Ecto neural progenitor cell (in vitro differentiated cells): ENCODE results near the gene AP2A2.

Source experiments
- DNase-seq: peaks from one replicate; pipeline ENCODE4 v3.0.0-alpha.2; 2018; ENCODE audit warnings: low spot score

The AP2A2 gene

GRCh38 chr11:924406-925157, 1.1 kb upstream of the AP2A2 start:
- DNase-seq, result no peak

GRCh38 chr11:925158-925495, 543 bp upstream of the AP2A2 start:
- DNase-seq, result no peak

- no peak for DNase-seq
These were observed 759 bp downstream of the AP2A2 start for GRCh38 chr11:926341-926916.

GRCh38 chr11:927871-928270, 2.2 kb downstream of the AP2A2 start:
- DNase-seq, result no peak

DNA sequence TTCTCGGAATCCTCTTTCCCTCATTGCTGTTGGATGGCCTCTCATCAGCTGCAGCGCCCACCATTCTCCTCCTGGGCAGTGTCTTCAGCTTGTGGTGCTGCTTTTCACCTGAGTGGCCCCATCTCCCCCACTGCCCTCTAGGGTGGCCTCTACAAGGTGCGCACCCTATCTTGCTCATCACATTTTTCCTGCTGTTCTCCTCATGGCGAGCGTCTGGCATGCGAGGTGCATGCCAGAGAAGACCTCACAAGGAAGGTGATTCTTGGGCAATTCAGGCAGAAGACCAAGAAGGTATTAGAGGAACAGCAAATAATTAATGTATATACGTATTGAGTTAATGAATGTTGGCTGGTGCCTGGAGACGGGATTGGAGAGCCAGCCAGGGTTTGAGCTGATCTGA, 3.1 kb downstream of the AP2A2 start:
- no peak for DNase-seq

- DNase-seq, result no peak
These were observed 3.7 kb downstream of the AP2A2 start for GRCh38 chr11:929405-929804.

- no peak for DNase-seq
These were observed 5.7 kb downstream of the AP2A2 start for GRCh38 chr11:931385-931784.

- no peak for DNase-seq
These were observed 6.8 kb downstream of the AP2A2 start for GRCh38 chr11:932435-932834.

DNA sequence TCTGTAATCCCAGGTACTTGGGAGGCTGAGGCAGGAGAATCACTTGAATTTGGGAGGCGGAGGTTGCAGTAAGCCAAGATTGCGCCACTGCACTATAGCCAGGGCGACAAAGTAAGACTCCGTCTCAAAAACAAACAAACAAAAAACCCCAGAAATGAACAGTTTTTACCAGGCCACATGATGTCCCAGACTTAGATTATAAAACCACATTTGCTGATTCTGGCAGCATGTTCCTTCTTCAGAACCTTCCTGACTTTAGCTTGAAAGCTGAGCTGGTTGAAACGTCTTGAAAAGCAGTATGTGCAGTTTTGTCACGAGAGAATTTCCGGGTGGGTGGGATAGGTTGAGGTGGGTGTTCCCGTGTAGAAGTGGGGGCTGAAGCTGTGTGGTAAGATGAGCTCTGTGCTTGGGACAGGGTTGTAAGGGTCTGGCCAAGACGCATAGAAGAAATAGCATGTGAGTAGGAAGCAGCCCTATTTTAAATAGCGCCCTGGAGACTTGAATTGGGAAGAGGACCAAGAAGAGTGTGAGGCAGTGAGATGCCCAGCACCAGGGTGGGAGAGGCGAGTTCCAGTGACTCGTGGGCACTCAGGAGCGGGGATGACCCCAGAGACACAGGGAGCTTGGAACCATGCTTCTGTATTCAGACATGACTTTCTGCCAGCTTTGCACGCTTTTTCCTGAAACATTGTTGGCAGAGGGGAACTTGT, 7.6 kb downstream of the AP2A2 start:
- DNase-seq, result no peak

GRCh38 chr11:933936-934335, 8.3 kb downstream of the AP2A2 start:
- DNase-seq, result no peak

GRCh38 chr11:934527-934926, 8.9 kb downstream of the AP2A2 start:
- DNase-seq, result no peak

DNA sequence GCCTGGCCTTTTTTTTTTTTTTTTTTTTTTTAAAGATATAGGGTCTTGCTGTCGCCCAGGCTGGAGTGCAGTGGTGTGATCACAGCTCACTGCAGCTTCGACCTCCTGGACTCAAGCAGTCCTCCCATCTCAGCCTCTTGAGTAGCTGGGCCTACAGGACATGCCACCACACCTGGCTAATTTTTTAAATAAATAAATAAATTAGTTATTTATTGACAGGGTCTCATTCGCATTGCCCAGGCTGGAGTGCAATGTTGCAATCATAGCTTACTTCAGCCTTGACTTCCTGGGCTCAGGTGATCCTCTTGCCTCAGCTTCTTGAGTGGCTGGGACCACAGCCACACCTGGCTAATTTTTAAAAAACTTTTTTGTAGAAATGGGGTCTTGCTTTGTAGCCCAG, 10.5 kb downstream of the AP2A2 start:
- DNase-seq, result no peak

DNA sequence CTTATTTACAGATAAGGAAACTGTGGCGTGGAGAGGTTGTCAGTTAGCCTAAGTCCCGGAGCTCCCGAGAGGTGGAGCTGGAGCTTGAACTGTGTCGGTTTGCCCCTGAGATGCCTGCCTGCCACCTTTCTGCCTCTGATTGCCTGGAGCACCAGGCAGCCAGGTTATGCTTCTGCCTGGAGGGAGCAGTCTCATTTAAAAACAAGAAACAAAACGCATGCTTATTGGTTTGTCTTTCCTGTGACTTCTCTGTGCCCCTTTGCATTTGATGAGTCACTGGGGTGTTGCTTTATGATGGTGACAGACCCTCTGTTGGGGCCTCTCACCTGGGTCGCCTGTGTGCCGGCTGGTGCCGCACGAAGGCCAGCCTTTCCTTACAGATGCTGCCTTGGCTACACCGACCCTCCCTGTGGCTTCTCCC, 12.2 kb downstream of the AP2A2 start:
- DNase-seq, result no peak

GRCh38 chr11:940496-941135, 14.9 kb downstream of the AP2A2 start:
- no peak for DNase-seq

DNA sequence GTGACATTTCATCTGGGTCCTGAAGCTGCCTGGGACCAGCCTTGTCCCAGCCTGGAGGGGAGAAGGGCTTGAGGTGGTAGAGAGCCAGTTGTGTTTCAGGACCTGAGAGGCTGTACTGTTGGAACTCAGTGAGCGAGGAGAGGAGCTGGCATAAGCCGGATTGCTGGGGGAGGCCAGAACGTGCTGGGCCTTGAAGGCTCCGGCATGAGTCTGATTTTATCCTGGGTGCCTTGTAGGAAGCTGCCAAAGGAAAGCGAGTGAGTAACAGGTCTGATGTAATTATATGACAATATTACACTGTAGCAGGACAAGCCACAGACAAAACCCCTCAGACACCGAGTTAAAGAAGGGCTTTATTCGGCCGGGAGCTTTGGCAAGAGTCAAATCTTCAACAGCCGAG, 17.2 kb downstream of the AP2A2 start:
- no peak for DNase-seq

- DNase-seq, result peak; percentile 69
These were observed 19.2 kb downstream of the AP2A2 start for GRCh38 chr11:944711-945470.

GRCh38 chr11:945986-946385, 20.3 kb downstream of the AP2A2 start:
- DNase-seq, result peak; percentile 76

- no peak for DNase-seq
These were observed 22.1 kb downstream of the AP2A2 start for GRCh38 chr11:947744-948143.

DNA sequence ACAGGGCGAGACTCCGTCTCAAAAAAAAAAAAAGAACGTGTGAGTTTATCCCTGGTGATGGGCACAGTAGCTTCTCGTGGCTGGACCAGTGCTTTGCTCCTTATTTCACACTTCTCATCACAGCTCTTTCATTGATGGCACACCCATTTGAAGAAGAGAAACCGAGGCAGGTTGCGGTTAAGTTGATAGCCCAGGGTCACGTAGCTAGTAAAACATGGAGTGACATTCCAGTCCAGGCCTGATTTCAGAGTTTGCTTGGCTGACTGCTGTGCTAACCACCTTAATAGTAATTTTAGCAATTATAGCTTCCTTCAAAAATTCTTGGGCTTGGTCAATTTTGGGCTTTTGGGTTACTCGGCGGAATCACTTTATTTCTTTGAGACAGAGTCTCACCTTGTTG, 25.8 kb downstream of the AP2A2 start:
- DNase-seq, result no peak

DNA sequence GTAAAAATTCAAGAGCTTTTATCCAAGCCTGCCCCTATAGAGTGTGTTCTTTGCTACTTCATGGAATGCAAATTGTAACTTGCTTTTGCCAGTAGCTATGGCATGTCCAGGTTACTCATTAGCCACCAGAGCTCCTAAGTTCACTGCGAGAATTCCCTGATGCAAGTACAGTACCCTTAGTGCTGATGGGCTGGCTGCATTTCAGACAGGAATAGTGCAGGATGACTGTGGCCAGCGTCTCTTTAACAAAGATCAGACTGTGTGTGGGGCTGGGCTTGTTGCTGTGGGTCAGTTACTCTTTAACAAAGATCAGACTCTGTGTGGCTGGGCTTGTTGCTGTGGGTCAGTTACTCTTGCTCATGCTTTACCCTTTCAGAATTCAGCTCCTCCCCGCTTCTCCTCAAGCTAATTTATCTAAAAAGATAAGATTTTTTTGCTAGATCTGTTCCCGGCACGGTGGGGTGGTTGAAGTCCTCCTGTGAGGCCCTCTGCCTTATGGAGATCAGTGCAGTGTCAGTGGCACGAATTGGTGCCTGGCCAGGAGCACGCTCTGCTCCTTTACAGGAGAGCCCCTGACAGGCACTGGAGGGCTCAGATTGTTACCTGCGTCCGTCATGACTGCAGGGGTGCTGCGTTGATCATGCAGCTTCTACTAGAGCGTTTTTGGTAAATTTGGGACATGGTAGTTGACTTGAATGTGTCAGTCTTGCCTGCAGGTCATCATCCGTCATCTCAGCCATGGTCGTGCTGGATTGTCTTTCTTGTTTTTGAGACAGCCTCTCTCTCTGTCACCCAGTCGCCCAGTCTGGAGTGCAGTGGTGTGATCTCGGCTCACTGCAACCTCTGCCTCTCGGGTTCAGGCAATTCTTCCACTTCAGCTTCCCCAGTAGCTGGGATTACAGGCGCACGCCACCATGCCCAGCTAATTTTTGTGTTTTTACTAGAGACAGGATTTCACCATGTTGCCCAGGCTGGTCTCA, 27.0 kb downstream of the AP2A2 start:
- no peak for DNase-seq

- no peak for DNase-seq
These were observed 27.8 kb downstream of the AP2A2 start for GRCh38 chr11:953512-953911.
